COR-L47 (cell line): ENCODE results near the gene OSBPL2.
A peak's percentile ranks its signal among the peaks of the same experiment; 100 is the strongest.

Experiments
- DNase-seq: peaks from one replicate; lab custom pipeline; 2025; lab: John Stamatoyannopoulos, UW

OSBPL2 gene

GRCh38 chr20:62258499-62259293 is 20.4 kb downstream of the OSBPL2 start:
- no peak for DNase-seq

- no peak for DNase-seq
Measured at GRCh38 chr20:62259294-62259565, 20.9 kb downstream of the OSBPL2 start.

GRCh38 chr20:62262064-62262463 is 23.7 kb downstream of the OSBPL2 start:
- DNase-seq: no peak

GRCh38 chr20:62263396-62263795 is 25.1 kb downstream of the OSBPL2 start:
- no peak for DNase-seq

- DNase-seq: no peak
Measured at GRCh38 chr20:62265365-62265764, 27.0 kb downstream of the OSBPL2 start.

GRCh38 chr20:62266340-62266739 is 28.0 kb downstream of the OSBPL2 start:
- no peak for DNase-seq

- DNase-seq: no peak
Measured at GRCh38 chr20:62266851-62267250, 28.5 kb downstream of the OSBPL2 start.

GRCh38 chr20:62267543-62267942 is 29.2 kb downstream of the OSBPL2 start:
- DNase-seq: no peak

GRCh38 chr20:62268228-62268900 is 30.0 kb downstream of the OSBPL2 start:
- DNase-seq: no peak

- DNase-seq: no peak
Measured at GRCh38 chr20:62269378-62269777, 31.1 kb downstream of the OSBPL2 start.

GRCh38 chr20:62269871-62270270 is 31.6 kb downstream of the OSBPL2 start:
- DNase-seq: no peak

- DNase-seq: no peak
Measured at GRCh38 chr20:62272200-62272599, 33.9 kb downstream of the OSBPL2 start.

- DNase-seq: no peak
Measured at GRCh38 chr20:62273416-62273815, 35.1 kb downstream of the OSBPL2 start.

- peak; percentile 37 for DNase-seq
Measured at GRCh38 chr20:62274332-62274950, 36.1 kb downstream of the OSBPL2 start.

GRCh38 chr20:62275219-62275618 is 36.9 kb downstream of the OSBPL2 start:
- no peak for DNase-seq

GRCh38 chr20:62276439-62276838 is 38.1 kb downstream of the OSBPL2 start:
- DNase-seq: no peak

GRCh38 chr20:62277253-62277652 is 38.9 kb downstream of the OSBPL2 start:
- no peak for DNase-seq

GRCh38 chr20:62280303-62280702 is 42.0 kb downstream of the OSBPL2 start:
- DNase-seq: no peak

- DNase-seq: no peak
Measured at GRCh38 chr20:62281161-62281933, 43.0 kb downstream of the OSBPL2 start.

- no peak for DNase-seq
Measured at GRCh38 chr20:62282103-62282502, 43.8 kb downstream of the OSBPL2 start.

GRCh38 chr20:62282877-62283503 is 44.7 kb downstream of the OSBPL2 start:
- no peak for DNase-seq

GRCh38 chr20:62284448-62284847 is 46.1 kb downstream of the OSBPL2 start:
- DNase-seq: no peak
